NB4 (cell line): ENCODE results near the gene PDE12.

Experiments
- DNase-seq: peaks from one replicate; pipeline ENCODE4 v3.0.0; 2010; ENCODE audit warnings: low read depth
- H3K4me3 ChIP-seq: one replicate; pipeline ENCODE4 v1.5.1; 2011; ENCODE audit warnings: mild to moderate bottlenecking, low read depth, low read length, moderate library complexity
- MAX ChIP-seq: IDR thresholded peaks from 2 replicates; pipeline ENCODE4 v1.6.1; 2011; ENCODE audit warnings: low read depth, low read length
- MYC ChIP-seq: IDR thresholded peaks from 2 replicates; pipeline ENCODE4 v1.6.1; 2011; ENCODE audit warnings: low read depth, low read length
- POLR2A ChIP-seq: IDR thresholded peaks from 2 replicates; pipeline ENCODE4 v1.6.1; 2011; ENCODE audit warnings: mild to moderate bottlenecking; ENCODE audit not compliant: insufficient read length; ENCODE audit errors: extremely low read depth
- TF ChIP-seq, protein P1 (sequence below): IDR thresholded peaks from one replicate; pipeline ENCODE4 v1.5.1; 2012; ENCODE audit warnings: low read depth, low read length

The PDE12 gene

DNA sequence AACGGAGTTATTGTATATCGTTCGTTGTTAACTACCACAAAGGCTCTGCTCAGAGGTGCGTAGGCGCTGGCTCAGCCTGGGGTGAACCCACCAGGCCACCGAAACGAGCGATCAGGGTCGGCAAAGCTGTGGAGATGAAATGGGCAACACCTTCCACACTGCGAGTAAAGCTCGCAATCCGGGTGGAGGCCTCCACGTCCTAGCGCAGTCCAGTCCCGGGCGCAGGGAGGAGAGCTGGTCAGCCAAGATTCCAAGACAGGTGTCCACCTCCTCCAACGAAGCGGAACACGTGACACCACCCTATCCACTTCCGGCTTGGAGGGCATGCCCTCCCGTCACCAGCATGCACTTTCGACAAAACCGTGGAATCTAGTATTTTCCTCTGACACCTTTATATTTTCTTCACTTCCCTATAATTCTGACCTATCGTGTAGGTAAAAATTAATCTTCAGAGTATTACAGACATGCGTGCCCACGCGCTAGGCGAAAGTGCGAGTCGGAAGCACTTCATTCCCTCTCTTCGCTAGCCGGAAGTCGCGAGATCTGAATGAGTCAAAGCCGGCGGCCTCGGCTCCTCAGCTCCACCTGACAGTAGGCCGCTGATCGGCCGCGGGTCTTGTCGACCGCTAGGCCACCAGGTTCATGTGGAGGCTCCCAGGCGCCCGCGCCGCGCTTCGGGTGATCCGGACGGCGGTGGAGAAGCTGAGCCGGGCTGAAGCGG, at the start of gene PDE12:
TSS of gene PDE12 (plus strand) at position 537 of the 721 bp plus-strand sequence. CDS start at position 643, 106 bp downstream.
- peak within 1 kb of the TSS; percentile 92 for H3K4me3 ChIP-seq
- TF ChIP-seq POLR2A, result peak; percentile 79
- peak; percentile 99 for TF ChIP-seq MYC
- TF ChIP-seq, protein P1, sequence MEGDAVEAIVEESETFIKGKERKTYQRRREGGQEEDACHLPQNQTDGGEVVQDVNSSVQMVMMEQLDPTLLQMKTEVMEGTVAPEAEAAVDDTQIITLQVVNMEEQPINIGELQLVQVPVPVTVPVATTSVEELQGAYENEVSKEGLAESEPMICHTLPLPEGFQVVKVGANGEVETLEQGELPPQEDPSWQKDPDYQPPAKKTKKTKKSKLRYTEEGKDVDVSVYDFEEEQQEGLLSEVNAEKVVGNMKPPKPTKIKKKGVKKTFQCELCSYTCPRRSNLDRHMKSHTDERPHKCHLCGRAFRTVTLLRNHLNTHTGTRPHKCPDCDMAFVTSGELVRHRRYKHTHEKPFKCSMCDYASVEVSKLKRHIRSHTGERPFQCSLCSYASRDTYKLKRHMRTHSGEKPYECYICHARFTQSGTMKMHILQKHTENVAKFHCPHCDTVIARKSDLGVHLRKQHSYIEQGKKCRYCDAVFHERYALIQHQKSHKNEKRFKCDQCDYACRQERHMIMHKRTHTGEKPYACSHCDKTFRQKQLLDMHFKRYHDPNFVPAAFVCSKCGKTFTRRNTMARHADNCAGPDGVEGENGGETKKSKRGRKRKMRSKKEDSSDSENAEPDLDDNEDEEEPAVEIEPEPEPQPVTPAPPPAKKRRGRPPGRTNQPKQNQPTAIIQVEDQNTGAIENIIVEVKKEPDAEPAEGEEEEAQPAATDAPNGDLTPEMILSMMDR, result no peak
- TF ChIP-seq MAX, result peak; percentile 99
- peak; percentile 92 for DNase-seq

DNA sequence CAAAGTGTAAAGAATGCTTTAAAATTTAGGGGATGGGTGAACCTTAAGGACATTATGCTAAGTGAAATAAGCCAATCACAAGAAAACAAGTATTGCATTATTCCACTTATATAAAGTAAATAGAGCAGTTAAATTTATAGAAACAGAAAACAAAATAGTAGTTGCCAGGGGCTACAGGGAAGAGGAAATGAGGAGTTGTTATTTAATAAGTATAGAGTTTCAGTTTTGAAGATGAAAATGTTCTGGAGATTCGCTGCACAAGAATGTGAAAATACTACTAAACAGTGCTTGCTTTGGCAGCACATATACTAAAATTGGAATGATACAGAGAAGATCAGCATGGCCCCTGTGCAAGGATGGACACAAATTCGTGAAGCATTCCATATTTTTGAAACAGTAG, 43.9 kb upstream of the PDE12 start:
- no peak for DNase-seq
- no peak overlapping the region for H3K4me3 ChIP-seq
- TF ChIP-seq MAX, result no peak
- TF ChIP-seq MYC, result no peak
- no peak for TF ChIP-seq POLR2A
- TF ChIP-seq, protein P1, result no peak

DNA sequence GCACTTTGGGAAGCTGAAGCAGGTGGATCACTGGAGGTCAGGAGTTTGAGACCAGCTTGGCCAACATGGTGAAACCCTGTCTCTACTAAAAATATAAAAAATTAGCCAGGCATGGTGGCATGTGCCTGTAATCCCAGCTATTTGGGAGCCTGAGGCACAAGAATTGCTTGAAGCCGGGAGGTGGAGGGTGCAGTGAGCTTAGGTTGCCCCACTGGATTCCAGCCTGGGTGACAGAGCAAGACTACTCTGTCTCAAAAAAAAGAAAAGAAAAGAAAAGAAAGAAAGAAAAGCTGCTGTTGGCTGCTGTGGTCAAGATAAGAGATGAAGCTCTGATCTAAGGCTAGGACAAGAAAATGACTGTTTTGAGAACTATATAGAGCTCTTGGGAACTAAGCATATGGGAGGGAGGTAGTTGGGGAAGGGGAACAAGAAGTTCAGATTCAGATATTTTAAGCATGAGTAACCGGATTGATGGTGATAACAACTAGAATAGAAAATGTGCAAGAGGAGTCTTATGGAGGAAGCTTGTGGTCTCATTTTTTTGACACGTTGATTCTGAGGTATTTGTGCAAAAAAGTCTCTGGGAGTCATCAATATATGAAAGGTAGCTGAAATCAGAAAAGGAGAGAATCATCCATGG, 37.7 kb upstream of the PDE12 start:
- no peak for DNase-seq
- H3K4me3 ChIP-seq, result no peak overlapping the region
- TF ChIP-seq, protein P1, result no peak
- TF ChIP-seq MAX (no peak), MYC (no peak), POLR2A (no peak)

DNA sequence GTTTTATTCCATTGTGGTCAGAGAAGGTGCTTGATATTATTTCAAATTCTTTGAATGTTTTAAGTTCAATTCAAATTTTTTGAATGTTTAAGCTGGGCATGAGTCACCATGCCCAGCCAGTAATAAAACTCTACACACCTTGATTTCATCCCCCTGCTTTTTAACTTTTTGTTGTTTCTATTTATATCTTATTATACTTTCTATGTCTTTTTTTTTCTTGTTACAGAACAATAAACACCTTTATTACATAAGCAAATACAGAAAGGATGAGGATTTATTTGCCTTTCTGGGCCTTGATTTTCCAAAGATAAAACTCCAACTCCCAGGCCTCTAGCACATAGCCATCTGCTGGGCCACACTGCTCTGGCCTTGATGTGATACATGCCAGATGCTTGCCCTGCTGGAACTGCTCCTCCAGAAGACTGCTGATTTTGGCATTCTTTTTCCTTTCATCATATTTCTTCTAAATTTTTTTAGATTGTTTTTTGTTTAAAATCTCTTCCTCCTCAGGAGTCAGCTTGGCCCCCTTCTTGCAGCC, 25.9 kb upstream of the PDE12 start:
- DNase-seq, result no peak
- TF ChIP-seq POLR2A (no peak), MYC (no peak), MAX (no peak)
- TF ChIP-seq, protein P1, result no peak
- no peak overlapping the region for H3K4me3 ChIP-seq

GRCh38 chr3:57538465-57538864, 17.6 kb upstream of the PDE12 start:
- H3K4me3 ChIP-seq, result no peak overlapping the region
- TF ChIP-seq POLR2A (no peak), MYC (no peak)
- no peak for DNase-seq

GRCh38 chr3:57544181-57545125, 11.6 kb upstream of the PDE12 start, which contains the start of gene DNAH12:
Gene DNAH12 (minus strand): TSS chr3:57544344. CDS start chr3:57542870, 1,474 bp downstream.
- DNase-seq, result no peak
- TF ChIP-seq, protein P1, result no peak
- TF ChIP-seq MYC (no peak), POLR2A (no peak), MAX (no peak)
- H3K4me3 ChIP-seq, result no peak within 1 kb of the TSS
